Liver (tissue), 9 donors: Measurements from ENCODE around the gene FNBP1L. TPM values are rescaled to one million over a fixed set of nuclear protein-coding genes. Genes with fewer than 3 reads are reported as not detected.

Experiments
- DNase-seq: peaks from one replicate; pipeline ENCODE4 v3.0.0-alpha.2; 2017; ENCODE audit warnings: low spot score
- H3K27ac ChIP-seq, 2 donors: one replicate each; pipeline ENCODE4 v1.7.0; 2013; ENCODE audit warnings: inconsistent platforms in 2 of 2, low read length in 2 of 2, control low read depth in 1 of 2, low read depth in 1 of 2, mild to moderate bottlenecking in 1 of 2
- H3K27me3 ChIP-seq, 4 donors: one replicate each; pipeline versions ENCODE4 v1.6.1 to v1.7.0; 2013; ENCODE audit warnings: low read length in 3 of 4, inconsistent platforms in 1 of 4, mild to moderate bottlenecking in 1 of 4, moderate library complexity in 1 of 4; ENCODE audit not compliant: control insufficient read depth in 4 of 4, insufficient read depth in 4 of 4
- H3K36me3 ChIP-seq, 4 donors: one replicate each; pipeline versions ENCODE4 v1.6.1 to v1.7.0; 2013; ENCODE audit warnings: low read length in 3 of 4, mild to moderate bottlenecking in 3 of 4, low read depth in 1 of 4, moderate library complexity in 1 of 4; ENCODE audit not compliant: control insufficient read depth in 4 of 4, insufficient read depth in 3 of 4
- H3K4me1 ChIP-seq, 4 donors: one replicate each; pipeline versions ENCODE4 v1.6.1 to v1.7.0; 2013; ENCODE audit warnings: low read length in 3 of 4, mild to moderate bottlenecking in 3 of 4, moderate library complexity in 1 of 4; ENCODE audit not compliant: control insufficient read depth in 4 of 4, insufficient read depth in 4 of 4
- H3K4me3 ChIP-seq, 3 donors: one replicate each; pipeline versions ENCODE4 v1.6.1 to v1.7.0; 2013; ENCODE audit warnings: low read length in 3 of 3, control low read depth in 1 of 3, low read depth in 1 of 3, mild to moderate bottlenecking in 1 of 3
- H3K9ac ChIP-seq, 2 donors: one replicate each; pipeline ENCODE4 v1.7.0; 2013; ENCODE audit warnings: low read length in 2 of 2, mild to moderate bottlenecking in 2 of 2, moderate library complexity in 2 of 2, control low read depth in 1 of 2, low read depth in 1 of 2
- H3K9me3 ChIP-seq, 4 donors: one replicate each; pipeline versions ENCODE4 v1.6.1 to v1.7.0; 2013; ENCODE audit warnings: low read length in 3 of 4; ENCODE audit not compliant: control insufficient read depth in 4 of 4
- FOXA1 ChIP-seq: IDR thresholded peaks from 2 replicates; pipeline ENCODE4 v1.6.1; 2016; ENCODE audit warnings: antibody characterized with exemption
- FOXA2 ChIP-seq: IDR thresholded peaks from 2 replicates; pipeline ENCODE4 v1.6.1; 2016; ENCODE audit warnings: antibody characterized with exemption
- GABPA ChIP-seq, 2 donors: IDR thresholded peaks in 1 of 2; conservative IDR thresholded peaks in 1 of 2; 2 replicates each; pipeline ENCODE4 v1.6.1; 2016; ENCODE audit warnings: antibody characterized with exemption in 2 of 2, mild to moderate bottlenecking in 1 of 2, moderate library complexity in 1 of 2
- HNF4A ChIP-seq, 2 donors: conservative IDR thresholded peaks; 2 replicates each; pipeline ENCODE4 v1.6.1; 2016; ENCODE audit warnings: antibody characterized with exemption in 2 of 2, mild to moderate bottlenecking in 2 of 2
- HNF4G ChIP-seq: IDR thresholded peaks from 2 replicates; pipeline ENCODE4 v1.6.1; 2016; ENCODE audit warnings: antibody characterized with exemption
- JUND ChIP-seq, 2 donors: IDR thresholded peaks; 2 replicates each; pipeline ENCODE4 v1.6.1; 2016; ENCODE audit warnings: antibody characterized with exemption in 2 of 2
- SP1 ChIP-seq: IDR thresholded peaks from 2 replicates; pipeline ENCODE4 v1.6.1; 2018; ENCODE audit warnings: antibody characterized with exemption, mild to moderate bottlenecking
- TAF1 ChIP-seq: conservative IDR thresholded peaks from 2 replicates; pipeline ENCODE4 v1.6.1; 2016; ENCODE audit warnings: antibody characterized with exemption, mild to moderate bottlenecking
- WGBS: extraction: QIAGEN DNeasy Blood & Tissue Kit; methylation state at CpG from one replicate; pipeline ENCODE4 v1.1.7; 2013; 5-methylcytosine and 5-hydroxymethylcytosine counted together
- polyA plus RNA-seq, 2 donors: library from polyadenylated mRNA; stranded (reverse) in 1 of 2; unstranded in 1 of 2; fragments of 200-250 nt in 1 of 2; fragments of >200 nt in 1 of 2; fragmentation: Nextera tagmentation in 1 of 2; extraction: Ambion mirVana in 1 of 2; gene quantifications; one replicate each; pipeline versions ENCODE4 v1.2.1 to v1.2.3, GENCODE V29; 2013 to 2015
- total RNA-seq, 2 donors: library from RNA; depleted of rRNA; stranded (reverse); fragments of >200 nt; gene quantifications; one replicate each; pipeline ENCODE4 v1.2.3, GENCODE V29; 2014
- TF ChIP-seq, protein P1 (sequence below): IDR thresholded peaks from 2 replicates; pipeline ENCODE4 v1.6.1; 2016; ENCODE audit warnings: antibody characterized with exemption
- TF ChIP-seq, protein P2 (sequence below): IDR thresholded peaks from 2 replicates; pipeline ENCODE4 v1.6.1; 2016; ENCODE audit warnings: antibody characterized with exemption
- TF ChIP-seq, protein P3 (sequence below): IDR thresholded peaks from 2 replicates; pipeline ENCODE4 v1.6.1; 2016; ENCODE audit warnings: antibody characterized with exemption
- TF ChIP-seq, protein P4 (sequence below): IDR thresholded peaks from 2 replicates; pipeline ENCODE4 v1.6.1; 2016; ENCODE audit warnings: antibody characterized with exemption, mild to moderate bottlenecking
- donor health status: healthy.
- donor health status: healthy.
- donor health status: healthy.
- donor health status: healthy.
- donor health status: healthy.

FNBP1L gene
- total and polyA plus RNA-seq, 4 donors, result 5.3 to 13.5 (median 8.9) TPM

DNA sequence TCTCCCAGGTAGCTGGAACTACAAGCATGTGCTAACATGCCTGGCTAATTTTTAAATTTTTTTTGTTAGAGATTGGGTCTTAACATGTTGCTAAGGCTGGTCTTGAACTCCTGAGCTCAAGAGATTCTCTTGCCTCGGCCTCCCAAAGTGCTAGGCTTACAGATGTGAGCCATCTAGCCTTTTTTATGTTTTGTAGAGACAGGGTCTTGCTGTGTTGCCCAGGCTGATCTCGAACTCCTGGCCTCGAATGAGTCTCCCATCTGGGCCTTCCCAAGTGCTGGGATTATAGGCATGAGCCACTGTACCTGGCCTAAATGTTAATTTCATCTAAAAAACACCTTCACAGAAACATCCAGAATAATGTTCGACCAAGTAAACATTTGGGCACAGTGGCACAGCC, 48.6 kb downstream of the FNBP1L start:
- Histone ChIP-seq H3K27me3 (no peaks in the 10 kb centered on the region), H3K9me3 (no peaks in the 10 kb centered on the region), H3K9ac (no peak overlapping the region), H3K4me1 (peaks cover 3 to 15% (median 4%) of the 10 kb centered on the region in 4 donors), H3K4me3 (no peak overlapping the region), H3K36me3 (no peaks in the 10 kb centered on the region), H3K27ac (no peak overlapping the region)
- no peak for DNase-seq
- 96% methylated on average over 4 of the region's 4 CpGs for WGBS
- no peak for TF ChIP-seq HNF4A (conservative IDR thresholded peaks at IDR 0.05)
- TF ChIP-seq, protein P1, sequence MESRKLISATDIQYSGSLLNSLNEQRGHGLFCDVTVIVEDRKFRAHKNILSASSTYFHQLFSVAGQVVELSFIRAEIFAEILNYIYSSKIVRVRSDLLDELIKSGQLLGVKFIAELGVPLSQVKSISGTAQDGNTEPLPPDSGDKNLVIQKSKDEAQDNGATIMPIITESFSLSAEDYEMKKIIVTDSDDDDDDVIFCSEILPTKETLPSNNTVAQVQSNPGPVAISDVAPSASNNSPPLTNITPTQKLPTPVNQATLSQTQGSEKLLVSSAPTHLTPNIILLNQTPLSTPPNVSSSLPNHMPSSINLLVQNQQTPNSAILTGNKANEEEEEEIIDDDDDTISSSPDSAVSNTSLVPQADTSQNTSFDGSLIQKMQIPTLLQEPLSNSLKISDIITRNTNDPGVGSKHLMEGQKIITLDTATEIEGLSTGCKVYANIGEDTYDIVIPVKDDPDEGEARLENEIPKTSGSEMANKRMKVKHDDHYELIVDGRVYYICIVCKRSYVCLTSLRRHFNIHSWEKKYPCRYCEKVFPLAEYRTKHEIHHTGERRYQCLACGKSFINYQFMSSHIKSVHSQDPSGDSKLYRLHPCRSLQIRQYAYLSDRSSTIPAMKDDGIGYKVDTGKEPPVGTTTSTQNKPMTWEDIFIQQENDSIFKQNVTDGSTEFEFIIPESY, result no peak
- TF ChIP-seq, protein P2, sequence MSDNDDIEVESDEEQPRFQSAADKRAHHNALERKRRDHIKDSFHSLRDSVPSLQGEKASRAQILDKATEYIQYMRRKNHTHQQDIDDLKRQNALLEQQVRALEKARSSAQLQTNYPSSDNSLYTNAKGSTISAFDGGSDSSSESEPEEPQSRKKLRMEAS, result no peak
- TF ChIP-seq JUND (IDR thresholded peaks at IDR 0.05), result no peak
- TF ChIP-seq, protein P3, sequence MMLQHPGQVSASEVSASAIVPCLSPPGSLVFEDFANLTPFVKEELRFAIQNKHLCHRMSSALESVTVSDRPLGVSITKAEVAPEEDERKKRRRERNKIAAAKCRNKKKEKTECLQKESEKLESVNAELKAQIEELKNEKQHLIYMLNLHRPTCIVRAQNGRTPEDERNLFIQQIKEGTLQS, result no peak
- TF ChIP-seq FOXA1, result no peak
- TF ChIP-seq HNF4G, result no peak
- TF ChIP-seq FOXA2, result no peak

DNA sequence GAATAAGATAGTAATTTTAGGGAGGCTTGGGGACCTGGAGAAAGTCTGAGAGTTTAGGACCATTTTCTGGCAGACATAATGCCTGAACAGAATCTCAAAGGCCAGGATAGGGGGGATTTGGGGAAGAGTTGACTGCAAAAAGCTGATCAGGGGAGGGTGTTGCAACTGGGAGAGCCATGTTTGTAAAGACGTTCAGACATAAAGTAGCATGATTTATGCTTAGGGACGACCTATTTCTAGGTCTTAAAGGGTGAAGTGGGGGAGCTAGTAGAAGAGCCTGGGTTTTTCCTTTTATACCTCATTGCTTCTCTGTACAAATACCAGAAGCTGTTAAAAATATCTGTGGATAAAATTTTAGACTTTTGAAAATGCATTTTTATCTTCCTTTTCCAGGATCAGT, 51.2 kb downstream of the FNBP1L start:
- DNase-seq, result no peak
- peak overlapping the region in 2 of 3 donors; percentile 27 to 36 for H3K4me3 ChIP-seq
- no peaks in the 10 kb centered on the region for H3K36me3 ChIP-seq
- no peaks in the 10 kb centered on the region for H3K9me3 ChIP-seq
- no peaks in the 10 kb centered on the region for H3K27me3 ChIP-seq
- TF ChIP-seq FOXA2, result no peak
- TF ChIP-seq GABPA (IDR thresholded peaks at IDR 0.05 in 1 of 2, conservative IDR thresholded peaks at IDR 0.05 in 1 of 2), result no peak
- TF ChIP-seq, protein P3, result no peak
- no peak for TF ChIP-seq HNF4A (conservative IDR thresholded peaks at IDR 0.05)
- TF ChIP-seq TAF1, result no peak
- TF ChIP-seq, protein P4, sequence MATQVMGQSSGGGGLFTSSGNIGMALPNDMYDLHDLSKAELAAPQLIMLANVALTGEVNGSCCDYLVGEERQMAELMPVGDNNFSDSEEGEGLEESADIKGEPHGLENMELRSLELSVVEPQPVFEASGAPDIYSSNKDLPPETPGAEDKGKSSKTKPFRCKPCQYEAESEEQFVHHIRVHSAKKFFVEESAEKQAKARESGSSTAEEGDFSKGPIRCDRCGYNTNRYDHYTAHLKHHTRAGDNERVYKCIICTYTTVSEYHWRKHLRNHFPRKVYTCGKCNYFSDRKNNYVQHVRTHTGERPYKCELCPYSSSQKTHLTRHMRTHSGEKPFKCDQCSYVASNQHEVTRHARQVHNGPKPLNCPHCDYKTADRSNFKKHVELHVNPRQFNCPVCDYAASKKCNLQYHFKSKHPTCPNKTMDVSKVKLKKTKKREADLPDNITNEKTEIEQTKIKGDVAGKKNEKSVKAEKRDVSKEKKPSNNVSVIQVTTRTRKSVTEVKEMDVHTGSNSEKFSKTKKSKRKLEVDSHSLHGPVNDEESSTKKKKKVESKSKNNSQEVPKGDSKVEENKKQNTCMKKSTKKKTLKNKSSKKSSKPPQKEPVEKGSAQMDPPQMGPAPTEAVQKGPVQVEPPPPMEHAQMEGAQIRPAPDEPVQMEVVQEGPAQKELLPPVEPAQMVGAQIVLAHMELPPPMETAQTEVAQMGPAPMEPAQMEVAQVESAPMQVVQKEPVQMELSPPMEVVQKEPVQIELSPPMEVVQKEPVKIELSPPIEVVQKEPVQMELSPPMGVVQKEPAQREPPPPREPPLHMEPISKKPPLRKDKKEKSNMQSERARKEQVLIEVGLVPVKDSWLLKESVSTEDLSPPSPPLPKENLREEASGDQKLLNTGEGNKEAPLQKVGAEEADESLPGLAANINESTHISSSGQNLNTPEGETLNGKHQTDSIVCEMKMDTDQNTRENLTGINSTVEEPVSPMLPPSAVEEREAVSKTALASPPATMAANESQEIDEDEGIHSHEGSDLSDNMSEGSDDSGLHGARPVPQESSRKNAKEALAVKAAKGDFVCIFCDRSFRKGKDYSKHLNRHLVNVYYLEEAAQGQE, result no peak
- TF ChIP-seq SP1, result no peak
- 37% methylated on average over 2 of the region's 2 CpGs for WGBS
- peaks cover 3 to 15% (median 4%) of the 10 kb centered on the region in 4 donors for H3K4me1 ChIP-seq
- H3K27ac ChIP-seq, result peak overlapping the region in 1 of 2 donors; percentile 27
- H3K9ac ChIP-seq, result no peak overlapping the region
